SK-N-SH (cell line): ENCODE data around the gene SH3RF2. TPM values are rescaled to one million over a fixed set of nuclear protein-coding genes. Genes with fewer than 3 reads are reported as not detected.

Source experiments
- CTCF ChIA-PET: fragments of 300-600, 350-600 bp; formaldehyde crosslinking; extraction: SDS; loops from one replicate; lab custom pipeline; 2021; lab: Yijun Ruan, JAX
- POLR2A ChIA-PET: fragments of 350-600 bp; sonication (Branson Sonifier 250); formaldehyde crosslinking; extraction: SDS; loops from one replicate; lab custom pipeline; 2020; ENCODE audit warnings: antibody characterized with exemption, inconsistent platforms; lab: Yijun Ruan, JAX
- DNase-seq: peaks from one replicate; pipeline ENCODE4 v3.0.0; 2012
- H2AFZ ChIP-seq: fragments of 200-600 bp; sonication (generic); 2 replicates; pipeline ENCODE4 v1.8.1; 2016; ENCODE audit warnings: antibody characterized with exemption, mild to moderate bottlenecking, low read depth
- H3F3A ChIP-seq: fragments of 200-600 bp; sonication (generic); replicated peaks from 2 replicates; pipeline ENCODE3; 2016; ENCODE audit warnings: antibody characterized with exemption, mild to moderate bottlenecking; ENCODE audit not compliant: insufficient read depth
- H3K27ac ChIP-seq, 2 experiments: fragments of 200-500 bp in 1 of 2; fragments of 200-600 bp in 1 of 2; sonication (Bioruptor generic) in 1 of 2; sonication (generic), shearing (Covaris generic) in 1 of 2; 2 replicates each; pipeline versions ENCODE4 v1.5.1 to v1.6.1; 2014 to 2016; ENCODE audit warnings: low read depth in 2 of 2, inconsistent platforms in 1 of 2, low read length in 1 of 2, mild to moderate bottlenecking in 1 of 2, mixed read lengths in 1 of 2
- H3K27me3 ChIP-seq: fragments of 200-600 bp; sonication (generic), shearing (Covaris generic); 2 replicates; pipeline ENCODE4 v1.6.1; 2016; ENCODE audit warnings: mixed run types; ENCODE audit not compliant: insufficient read depth
- H3K36me3 ChIP-seq, 2 experiments: fragments of 200-500 bp in 1 of 2; fragments of 200-600 bp in 1 of 2; sonication (Bioruptor generic) in 1 of 2; sonication (generic) in 1 of 2; replicated peaks in 1 of 2; 2 replicates each; pipeline versions ENCODE3 to v1.5.1; 2014 to 2016; ENCODE audit warnings: low read length in 1 of 2, mild to moderate bottlenecking in 1 of 2; ENCODE audit not compliant: insufficient read depth in 2 of 2, control insufficient read depth in 1 of 2
- H3K4me1 ChIP-seq, 2 experiments: fragments of 200-500 bp in 1 of 2; fragments of 200-600 bp in 1 of 2; sonication (Bioruptor generic) in 1 of 2; sonication (generic), shearing (Covaris generic) in 1 of 2; 2 replicates each; pipeline versions ENCODE4 v1.5.1 to v1.6.1; 2014 to 2016; ENCODE audit warnings: low read depth in 1 of 2, low read length in 1 of 2, mixed run types in 1 of 2; ENCODE audit not compliant: insufficient read depth in 2 of 2, control insufficient read depth in 1 of 2
- H3K4me2 ChIP-seq: fragments of 200-600 bp; sonication (generic), shearing (Covaris generic); 2 replicates; pipeline ENCODE4 v1.6.1; 2017; ENCODE audit warnings: mixed run types
- H3K4me3 ChIP-seq, 2 experiments: fragments of 200-500 bp in 1 of 2; fragments of 200-600 bp in 1 of 2; sonication (Bioruptor generic) in 1 of 2; sonication (generic), shearing (Covaris generic) in 1 of 2; 2 replicates each; pipeline versions ENCODE4 v1.5.1 to v1.8.1; 2014 to 2016; ENCODE audit warnings: low read depth in 2 of 2, inconsistent platforms in 1 of 2, low read length in 1 of 2, mild to moderate bottlenecking in 1 of 2, mixed read lengths in 1 of 2, moderate library complexity in 1 of 2
- H3K79me2 ChIP-seq: fragments of 200-600 bp; sonication (generic); 2 replicates; pipeline ENCODE4 v1.8.1; 2017; ENCODE audit warnings: mild to moderate bottlenecking; ENCODE audit not compliant: insufficient read depth
- H3K9ac ChIP-seq: fragments of 200-600 bp; sonication (generic); 2 replicates; pipeline ENCODE4 v1.6.1; 2017; ENCODE audit warnings: mixed run types
- H3K9me2 ChIP-seq: fragments of 200-600 bp; sonication (generic); 2 replicates; pipeline ENCODE4 v1.6.1; 2017; ENCODE audit warnings: mixed run types
- H3K9me3 ChIP-seq: fragments of 200-600 bp; sonication (generic); 2 replicates; pipeline ENCODE4 v1.6.1; 2017; ENCODE audit warnings: mixed run types, mild to moderate bottlenecking, moderate library complexity
- H4K20me1 ChIP-seq: fragments of 200-600 bp; sonication (generic); 2 replicates; pipeline ENCODE4 v1.6.1; 2017; ENCODE audit warnings: mild to moderate bottlenecking, mixed run types; ENCODE audit not compliant: insufficient read depth
- CHD2 ChIP-seq: fragments of 150-350 bp; IDR thresholded peaks from 2 replicates; pipeline ENCODE4 v1.6.1; 2018; ENCODE audit warnings: low read length; ENCODE audit not compliant: partially characterized antibody
- EP300 ChIP-seq, 2 experiments: IDR thresholded peaks; 2 replicates each; pipeline versions ENCODE4 v1.4.0 to v1.6.1; 2012; ENCODE audit warnings: borderline replicate concordance in 1 of 2, low read depth in 1 of 2, low read length in 1 of 2
- EZH2phosphoT487 ChIP-seq: fragments of 200-600 bp; sonication (generic); IDR thresholded peaks from 2 replicates; pipeline ENCODE4 v1.6.1; 2017; ENCODE audit warnings: low read depth, mixed run types, mild to moderate bottlenecking, antibody characterized with exemption, moderate library complexity, borderline replicate concordance
- FOSL2 ChIP-seq: IDR thresholded peaks from 2 replicates; pipeline ENCODE4 v1.4.0; 2012; ENCODE audit warnings: low read depth, mild to moderate bottlenecking, moderate library complexity, borderline replicate concordance
- GABPA ChIP-seq: IDR thresholded peaks from 2 replicates; pipeline ENCODE4 v1.4.0; 2012; ENCODE audit warnings: low read depth, mild to moderate bottlenecking
- GATA2 ChIP-seq: sonication (generic); formaldehyde crosslinking; IDR thresholded peaks from 2 replicates; pipeline ENCODE4 v1.5.0; 2020; ENCODE audit warnings: mild to moderate bottlenecking, missing genetic modification reagents
- MEF2A ChIP-seq: IDR thresholded peaks from 2 replicates; pipeline ENCODE4 v1.4.0; 2012; ENCODE audit warnings: low read depth, borderline replicate concordance
- NFIC ChIP-seq: IDR thresholded peaks from 2 replicates; pipeline ENCODE4 v1.4.0; 2012; ENCODE audit warnings: borderline replicate concordance
- PBX3 ChIP-seq: IDR thresholded peaks from 2 replicates; pipeline ENCODE4; 2012
- POLR2AphosphoS5 ChIP-seq: IDR thresholded peaks from 2 replicates; pipeline ENCODE4 v1.6.1; 2012; ENCODE audit warnings: low read depth, low read length
- RCOR1 ChIP-seq: fragments of 150-350 bp; IDR thresholded peaks from 2 replicates; pipeline ENCODE4 v1.6.1; 2017; ENCODE audit warnings: antibody characterized with exemption, low read length
- TAF1 ChIP-seq: IDR thresholded peaks from 2 replicates; pipeline ENCODE4 v1.6.1; 2012; ENCODE audit warnings: low read depth, mild to moderate bottlenecking, low read length, moderate library complexity, borderline replicate concordance
- TCF12 ChIP-seq: IDR thresholded peaks from 2 replicates; pipeline ENCODE4 v1.4.0; 2012
- TEAD4 ChIP-seq: IDR thresholded peaks from 2 replicates; pipeline ENCODE4 v1.4.0; 2012; ENCODE audit warnings: mild to moderate bottlenecking, borderline replicate concordance; ENCODE audit not compliant: insufficient read depth
- WGBS: methylation state at CpG from one replicate; pipeline ENCODE4 v1.1.6; 2017; ENCODE audit warnings: low lambda C conversion rate; 5-methylcytosine and 5-hydroxymethylcytosine counted together
- polyA plus RNA-seq, 3 experiments: library from polyadenylated mRNA; depleted of rRNA; stranded (reverse); fragments of >200 nt; gene quantifications; 2 replicates each; pipeline ENCODE4 v1.2.3, GENCODE V29; 2012
- TF ChIP-seq, protein P1 (sequence below): fragments of 150-350 bp; IDR thresholded peaks from 2 replicates; pipeline ENCODE4 v1.6.1; 2017; ENCODE audit warnings: antibody characterized with exemption, low read length, low read depth, borderline replicate concordance
- TF ChIP-seq, protein P2 (sequence below): IDR thresholded peaks from 2 replicates; pipeline ENCODE4 v1.4.0; 2012; ENCODE audit warnings: low read depth, borderline replicate concordance
- TF ChIP-seq, protein P3 (sequence below): IDR thresholded peaks from 2 replicates; pipeline ENCODE4 v1.6.1; 2012; ENCODE audit warnings: mild to moderate bottlenecking, low read depth, low read length, moderate library complexity
- TF ChIP-seq, protein P4 (sequence below): fragments of 150-350 bp; IDR thresholded peaks from 2 replicates; pipeline ENCODE4 v1.6.1; 2016; ENCODE audit warnings: mild to moderate bottlenecking, low read depth, low read length

Gene SH3RF2
- polyA plus RNA-seq, 1 of the 3 experiments (the other 2 are of a cell fraction) = 0.87 TPM

DNA sequence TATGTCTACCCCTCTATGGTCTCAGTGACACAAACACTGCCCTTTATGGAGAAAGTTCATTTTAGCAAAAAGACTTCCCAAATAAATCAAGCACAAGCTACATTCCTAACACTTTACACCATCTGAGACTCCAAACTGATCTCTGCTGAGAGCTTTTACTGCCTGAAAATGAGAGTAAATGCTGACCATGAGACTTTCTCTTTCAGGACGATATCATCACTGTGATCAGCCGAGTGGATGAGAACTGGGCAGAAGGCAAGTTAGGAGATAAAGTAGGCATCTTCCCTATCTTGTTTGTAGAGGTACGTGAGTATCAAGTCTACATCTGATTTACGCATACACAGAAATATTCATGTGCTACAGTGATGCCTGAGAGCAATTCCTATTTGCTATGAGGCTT is 67.5 kb downstream of the SH3RF2 start:
- CTCF ChIA-PET = no interaction called here
- no peak overlapping the region for H3K4me2 ChIP-seq
- no peak for DNase-seq

GRCh38 chr5:146005264-146005663 is 68.9 kb downstream of the SH3RF2 start:
- no peak for TF ChIP-seq GABPA
- TF ChIP-seq GATA2 (CRISPR knock-in tag) = no peak
- TF ChIP-seq, protein P1, sequence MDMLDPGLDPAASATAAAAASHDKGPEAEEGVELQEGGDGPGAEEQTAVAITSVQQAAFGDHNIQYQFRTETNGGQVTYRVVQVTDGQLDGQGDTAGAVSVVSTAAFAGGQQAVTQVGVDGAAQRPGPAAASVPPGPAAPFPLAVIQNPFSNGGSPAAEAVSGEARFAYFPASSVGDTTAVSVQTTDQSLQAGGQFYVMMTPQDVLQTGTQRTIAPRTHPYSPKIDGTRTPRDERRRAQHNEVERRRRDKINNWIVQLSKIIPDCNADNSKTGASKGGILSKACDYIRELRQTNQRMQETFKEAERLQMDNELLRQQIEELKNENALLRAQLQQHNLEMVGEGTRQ = no peak
- no peak for TF ChIP-seq RCOR1
- TF ChIP-seq POLR2AphosphoS5 = no peak
- TF ChIP-seq NFIC = no peak
- TF ChIP-seq, protein P2, sequence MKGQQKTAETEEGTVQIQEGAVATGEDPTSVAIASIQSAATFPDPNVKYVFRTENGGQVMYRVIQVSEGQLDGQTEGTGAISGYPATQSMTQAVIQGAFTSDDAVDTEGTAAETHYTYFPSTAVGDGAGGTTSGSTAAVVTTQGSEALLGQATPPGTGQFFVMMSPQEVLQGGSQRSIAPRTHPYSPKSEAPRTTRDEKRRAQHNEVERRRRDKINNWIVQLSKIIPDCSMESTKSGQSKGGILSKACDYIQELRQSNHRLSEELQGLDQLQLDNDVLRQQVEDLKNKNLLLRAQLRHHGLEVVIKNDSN = no peak
- no peak for TF ChIP-seq TEAD4
- TF ChIP-seq PBX3 = no peak
- no peak for TF ChIP-seq CHD2
- no peaks in the 10 kb centered on the region for H4K20me1 ChIP-seq
- no peaks in the 10 kb centered on the region for H3K27me3 ChIP-seq
- no peak for DNase-seq
- no peak overlapping the region for H3K4me3 ChIP-seq
- no peak overlapping the region for H3K4me2 ChIP-seq
- no peaks in the 10 kb centered on the region for H3K9me3 ChIP-seq
- H2AFZ ChIP-seq = no peak overlapping the region
- H3K27ac ChIP-seq = no peak overlapping the region
- H3K4me1 ChIP-seq = peaks cover 0 to 18% of the 10 kb centered on the region in 2 experiments; a peak in 1 of 4 replicates
- H3F3A ChIP-seq = no peaks in the 10 kb centered on the region
- CTCF ChIA-PET = no interaction called here
- no peak overlapping the region for H3K9ac ChIP-seq
- 52% methylated on average over 1 of the region's 1 CpG for WGBS
- no peaks in the 10 kb centered on the region for H3K36me3 ChIP-seq
- POLR2A ChIA-PET = no interaction called here
- no peaks in the 10 kb centered on the region for H3K9me2 ChIP-seq
- H3K79me2 ChIP-seq = no peaks in the 10 kb centered on the region

More for the DNA sequence above, 67.5 kb downstream of the SH3RF2 start:
- no peaks in the 10 kb centered on the region for H3K36me3 ChIP-seq
- POLR2A ChIA-PET = no interaction called here
- no peaks in the 10 kb centered on the region for H4K20me1 ChIP-seq
- no peak overlapping the region for H3K27ac ChIP-seq
- peaks cover 0 to 18% of the 10 kb centered on the region in 2 experiments; a peak in 1 of 4 replicates for H3K4me1 ChIP-seq
- 95% methylated on average over 4 of the region's 4 CpGs for WGBS
- no peaks in the 10 kb centered on the region for H3F3A ChIP-seq
- no peaks in the 10 kb centered on the region for H3K9me2 ChIP-seq
- TF ChIP-seq, protein P3, sequence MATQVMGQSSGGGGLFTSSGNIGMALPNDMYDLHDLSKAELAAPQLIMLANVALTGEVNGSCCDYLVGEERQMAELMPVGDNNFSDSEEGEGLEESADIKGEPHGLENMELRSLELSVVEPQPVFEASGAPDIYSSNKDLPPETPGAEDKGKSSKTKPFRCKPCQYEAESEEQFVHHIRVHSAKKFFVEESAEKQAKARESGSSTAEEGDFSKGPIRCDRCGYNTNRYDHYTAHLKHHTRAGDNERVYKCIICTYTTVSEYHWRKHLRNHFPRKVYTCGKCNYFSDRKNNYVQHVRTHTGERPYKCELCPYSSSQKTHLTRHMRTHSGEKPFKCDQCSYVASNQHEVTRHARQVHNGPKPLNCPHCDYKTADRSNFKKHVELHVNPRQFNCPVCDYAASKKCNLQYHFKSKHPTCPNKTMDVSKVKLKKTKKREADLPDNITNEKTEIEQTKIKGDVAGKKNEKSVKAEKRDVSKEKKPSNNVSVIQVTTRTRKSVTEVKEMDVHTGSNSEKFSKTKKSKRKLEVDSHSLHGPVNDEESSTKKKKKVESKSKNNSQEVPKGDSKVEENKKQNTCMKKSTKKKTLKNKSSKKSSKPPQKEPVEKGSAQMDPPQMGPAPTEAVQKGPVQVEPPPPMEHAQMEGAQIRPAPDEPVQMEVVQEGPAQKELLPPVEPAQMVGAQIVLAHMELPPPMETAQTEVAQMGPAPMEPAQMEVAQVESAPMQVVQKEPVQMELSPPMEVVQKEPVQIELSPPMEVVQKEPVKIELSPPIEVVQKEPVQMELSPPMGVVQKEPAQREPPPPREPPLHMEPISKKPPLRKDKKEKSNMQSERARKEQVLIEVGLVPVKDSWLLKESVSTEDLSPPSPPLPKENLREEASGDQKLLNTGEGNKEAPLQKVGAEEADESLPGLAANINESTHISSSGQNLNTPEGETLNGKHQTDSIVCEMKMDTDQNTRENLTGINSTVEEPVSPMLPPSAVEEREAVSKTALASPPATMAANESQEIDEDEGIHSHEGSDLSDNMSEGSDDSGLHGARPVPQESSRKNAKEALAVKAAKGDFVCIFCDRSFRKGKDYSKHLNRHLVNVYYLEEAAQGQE = no peak
- no peak for TF ChIP-seq EP300 (IDR thresholded peaks at IDR 0.05; ENCODE audit: borderline replicate concordance in 1 of 2, low read depth in 1 of 2, low read length in 1 of 2)
- TF ChIP-seq CHD2 = no peak
- TF ChIP-seq, protein P4, sequence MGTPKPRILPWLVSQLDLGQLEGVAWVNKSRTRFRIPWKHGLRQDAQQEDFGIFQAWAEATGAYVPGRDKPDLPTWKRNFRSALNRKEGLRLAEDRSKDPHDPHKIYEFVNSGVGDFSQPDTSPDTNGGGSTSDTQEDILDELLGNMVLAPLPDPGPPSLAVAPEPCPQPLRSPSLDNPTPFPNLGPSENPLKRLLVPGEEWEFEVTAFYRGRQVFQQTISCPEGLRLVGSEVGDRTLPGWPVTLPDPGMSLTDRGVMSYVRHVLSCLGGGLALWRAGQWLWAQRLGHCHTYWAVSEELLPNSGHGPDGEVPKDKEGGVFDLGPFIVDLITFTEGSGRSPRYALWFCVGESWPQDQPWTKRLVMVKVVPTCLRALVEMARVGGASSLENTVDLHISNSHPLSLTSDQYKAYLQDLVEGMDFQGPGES = no peak
- TF ChIP-seq MEF2A = no peak
- no peak for TF ChIP-seq FOSL2
- no peak for TF ChIP-seq TAF1
- TF ChIP-seq EZH2phosphoT487 = no peak
- TF ChIP-seq TCF12 = no peak
- no peak for TF ChIP-seq POLR2AphosphoS5
- TF ChIP-seq, protein P1 = no peak
- no peak for TF ChIP-seq GATA2 (CRISPR knock-in tag)
- H3K79me2 ChIP-seq = no peaks in the 10 kb centered on the region
- H3K27me3 ChIP-seq = no peaks in the 10 kb centered on the region
- H3K9me3 ChIP-seq = no peaks in the 10 kb centered on the region
- no peak overlapping the region for H2AFZ ChIP-seq
- no peak overlapping the region for H3K4me3 ChIP-seq
- H3K9ac ChIP-seq = no peak overlapping the region
